Esophagus squamous epithelium (tissue), 5 donors: Measurements from ENCODE around the gene IQCK. TPM values are rescaled to one million over a fixed set of nuclear protein-coding genes. Genes with fewer than 3 reads are reported as not detected.

Experiments used
- DNase-seq: peaks from one replicate; lab custom pipeline; 2025; lab: John Stamatoyannopoulos, UW
- H3K27ac ChIP-seq, 4 donors: fragments of 200-600 bp; sonication (generic); one replicate each; pipeline ENCODE4 v1.5.1; 2016 to 2019; ENCODE audit warnings: mild to moderate bottlenecking in 1 of 4
- H3K27me3 ChIP-seq, 4 donors: fragments of 200-600 bp; sonication (generic); 1 replicate in 3 of 4; 2 replicates in 1 of 4; pipeline versions ENCODE4 v1.5.1 to v1.6.0; 2017 to 2021; ENCODE audit warnings: antibody characterized with exemption in 1 of 4
- H3K36me3 ChIP-seq, 3 donors: fragments of 200-600 bp; sonication (generic); one replicate each; pipeline ENCODE4 v1.5.1; 2016 to 2019
- H3K4me1 ChIP-seq, 3 donors: fragments of 200-600 bp; sonication (generic); one replicate each; pipeline ENCODE4 v1.5.1; 2017 to 2019
- H3K4me3 ChIP-seq, 4 donors: fragments of 200-600 bp; sonication (generic); 1 replicate in 3 of 4; 2 replicates in 1 of 4; pipeline ENCODE4 v1.5.1; 2016 to 2019; ENCODE audit warnings: mild to moderate bottlenecking in 2 of 4, moderate library complexity in 1 of 4
- H3K9me3 ChIP-seq, 3 donors: fragments of 200-600 bp; sonication (generic); one replicate each; pipeline ENCODE4 v1.5.1; 2016 to 2019
- CTCF ChIP-seq, 6 experiments: fragments of 450-650 bp in 4 of 6; fragments of 200-600 bp in 2 of 6; sonication (generic) in 2 of 6; IDR thresholded peaks; one replicate each; pipeline ENCODE4 v1.5.1; 2016 to 2019; ENCODE audit warnings: antibody characterized with exemption in 6 of 6, mild to moderate bottlenecking in 4 of 6, moderate library complexity in 4 of 6
- POLR2A ChIP-seq, 4 donors: fragments of 450-650 bp; IDR thresholded peaks; one replicate each; pipeline ENCODE4 v1.6.1; 2017; ENCODE audit warnings: antibody characterized with exemption in 4 of 4, mild to moderate bottlenecking in 4 of 4, moderate library complexity in 3 of 4
- WGBS, 2 donors: methylation state at CpG; one replicate each; pipeline ENCODE4 v1.1.5; 2018; 5-methylcytosine and 5-hydroxymethylcytosine counted together
- intact Hi-C: fragments of 100-400 bp; cut with DNase I; formaldehyde crosslinking; loops from one replicate; pipeline ENCODE4 v1.15.0; 2022
- total RNA-seq, 4 donors: library from RNA; depleted of rRNA; stranded (reverse); fragments of >200 nt; gene quantifications; one replicate each; pipeline ENCODE4 v1.1.0, GENCODE V29; 2016
- donor health status: DM: yes; HTN: yes; CAD: no.

The IQCK gene
- total RNA-seq, 4 donors from 2014 or later: 2.2 to 9.3 (median 6.1) TPM

- no peak for TF ChIP-seq POLR2A (IDR thresholded peaks at IDR 0.05)
- TF ChIP-seq CTCF (IDR thresholded peaks at IDR 0.05): no peak
- Histone ChIP-seq H3K36me3 (peaks cover 0 to 65% (median 4%) of the 10 kb centered on the region in 3 donors), H3K4me1 (peaks cover 6 to 34% (median 13%) of the 10 kb centered on the region in 3 donors), H3K9me3 (no peaks in the 10 kb centered on the region), H3K27me3 (no peaks in the 10 kb centered on the region), H3K27ac (peak overlapping the region; percentile 7 to 64 (median 20)), H3K4me3 (no peak overlapping the region)
- 74 to 89% methylated on average over 3 to 6 of the region's 14 CpGs for WGBS, 2 donors
- no peak for DNase-seq
- intact Hi-C loops: no loop called here
These were observed 26.8 kb upstream of the IQCK start for GRCh38 chr16:19691161-19691711.

- H3K9me3 ChIP-seq: no peaks in the 10 kb centered on the region
- WGBS, 2 donors: 89 to 93% methylated on average over 8 of the region's 8 CpGs
- intact Hi-C loops: no loop called here
- H3K27ac ChIP-seq: peak overlapping the region in 2 of 4 donors; percentile 78 to 80
- no peak for DNase-seq
- no peak overlapping the region for H3K4me3 ChIP-seq
- peaks cover 0 to 45% (median 4%) of the 10 kb centered on the region in 3 donors for H3K36me3 ChIP-seq
- no peaks in the 10 kb centered on the region for H3K27me3 ChIP-seq
- TF ChIP-seq POLR2A (IDR thresholded peaks at IDR 0.05) (no peak), CTCF (IDR thresholded peaks at IDR 0.05) (no peak)
- H3K4me1 ChIP-seq: peaks cover 42 to 60% (median 48%) of the 10 kb centered on the region in 3 donors
These were observed 23.1 kb upstream of the IQCK start for GRCh38 chr16:19694989-19695388.

GRCh38 chr16:19696328-19696727, 21.7 kb upstream of the IQCK start:
- Histone ChIP-seq H3K27me3 (no peaks in the 10 kb centered on the region), H3K4me3 (no peak overlapping the region), H3K4me1 (peaks cover 50 to 61% (median 57%) of the 10 kb centered on the region in 3 donors), H3K9me3 (no peaks in the 10 kb centered on the region), H3K27ac (peak overlapping the region; percentile 23 to 80 (median 79)), H3K36me3 (peaks cover 0 to 39% (median 4%) of the 10 kb centered on the region in 3 donors)
- 0 to 15% methylated on average over 1 to 9 of the region's 10 CpGs for WGBS, 2 donors
- peak; percentile 4 for DNase-seq
- intact Hi-C loops: no loop called here
- no peak for TF ChIP-seq CTCF (IDR thresholded peaks at IDR 0.05)
- no peak for TF ChIP-seq POLR2A (IDR thresholded peaks at IDR 0.05)

- H3K4me3 ChIP-seq: no peak overlapping the region
- intact Hi-C loops: no loop called here
- whole genome bisulfite sequencing, 2 donors: 69 to 79% methylated on average over 10 to 14 of the region's 15 CpGs
- DNase-seq: no peak
- no peak for TF ChIP-seq CTCF (IDR thresholded peaks at IDR 0.05)
- TF ChIP-seq POLR2A (IDR thresholded peaks at IDR 0.05): no peak
- peaks cover 0 to 39% (median 4%) of the 10 kb centered on the region in 3 donors for H3K36me3 ChIP-seq
- peaks cover 50 to 62% (median 58%) of the 10 kb centered on the region in 3 donors for H3K4me1 ChIP-seq
- H3K27me3 ChIP-seq: no peaks in the 10 kb centered on the region
- H3K27ac ChIP-seq: peak overlapping the region; percentile 12 to 80 (median 79)
- no peaks in the 10 kb centered on the region for H3K9me3 ChIP-seq
These were observed 21.1 kb upstream of the IQCK start for GRCh38 chr16:19696961-19697360.

GRCh38 chr16:19697756-19698318, 20.2 kb upstream of the IQCK start:
- no peaks in the 10 kb centered on the region for H3K9me3 ChIP-seq
- TF ChIP-seq POLR2A (IDR thresholded peaks at IDR 0.05) (no peak), CTCF (IDR thresholded peaks at IDR 0.05) (no peak)
- WGBS, 2 donors: 69 to 78% methylated on average over 5 to 8 of the region's 8 CpGs
- no peak overlapping the region for H3K4me3 ChIP-seq
- intact Hi-C loops: no loop called here
- DNase-seq: no peak
- no peaks in the 10 kb centered on the region for H3K27me3 ChIP-seq
- peaks cover 50 to 62% (median 58%) of the 10 kb centered on the region in 3 donors for H3K4me1 ChIP-seq
- H3K36me3 ChIP-seq: peaks cover 0 to 39% (median 4%) of the 10 kb centered on the region in 3 donors
- H3K27ac ChIP-seq: peak overlapping the region in 3 of 4 donors; percentile 78 to 80 (median 80)
